ENCODE measurements around the gene TBATA.

TBATA gene

GRCh38 chr10:70740406-70741288 is 44.5 kb downstream of the TBATA start:
- no peak for DNase-seq

GRCh38 chr10:70738761-70739121 is 46.4 kb downstream of the TBATA start:
- DNase-seq: no peak

DNA sequence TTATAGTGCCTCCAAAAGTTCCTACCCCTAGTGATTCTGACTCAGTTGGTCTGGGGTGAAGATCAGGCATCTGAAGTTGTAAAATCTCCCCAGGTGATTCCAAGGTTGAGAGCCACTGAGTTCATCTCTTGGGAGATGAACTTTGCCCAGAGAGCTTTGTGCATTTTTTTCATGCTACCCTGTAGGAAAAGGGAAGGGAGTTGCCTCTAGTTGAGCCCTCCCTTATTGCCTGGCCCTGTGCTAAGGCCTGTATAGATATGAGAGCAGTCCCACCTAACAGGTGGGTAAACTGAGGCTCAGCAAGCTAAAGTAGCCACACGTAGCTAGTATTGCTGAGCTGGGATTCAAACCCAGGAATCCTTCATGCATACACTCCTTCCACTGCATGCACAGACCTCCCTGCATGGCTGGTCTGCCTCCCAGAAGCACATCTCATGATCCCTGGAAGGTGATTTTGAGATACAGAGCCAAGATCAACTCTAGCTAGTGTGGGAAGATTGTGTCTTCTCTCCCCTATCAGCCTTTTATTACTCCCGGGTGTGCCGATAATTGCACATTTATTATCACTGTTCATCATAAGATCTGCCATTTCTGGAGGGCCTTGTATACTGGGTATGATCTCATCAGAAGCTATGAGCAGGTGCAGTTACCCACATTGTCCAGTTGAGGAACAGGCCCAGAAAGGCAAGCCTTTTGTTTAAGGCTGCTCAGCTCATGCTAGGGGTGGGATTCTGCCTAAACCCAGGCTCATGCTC is 47.0 kb downstream of the TBATA start:
- no peak for DNase-seq

DNA sequence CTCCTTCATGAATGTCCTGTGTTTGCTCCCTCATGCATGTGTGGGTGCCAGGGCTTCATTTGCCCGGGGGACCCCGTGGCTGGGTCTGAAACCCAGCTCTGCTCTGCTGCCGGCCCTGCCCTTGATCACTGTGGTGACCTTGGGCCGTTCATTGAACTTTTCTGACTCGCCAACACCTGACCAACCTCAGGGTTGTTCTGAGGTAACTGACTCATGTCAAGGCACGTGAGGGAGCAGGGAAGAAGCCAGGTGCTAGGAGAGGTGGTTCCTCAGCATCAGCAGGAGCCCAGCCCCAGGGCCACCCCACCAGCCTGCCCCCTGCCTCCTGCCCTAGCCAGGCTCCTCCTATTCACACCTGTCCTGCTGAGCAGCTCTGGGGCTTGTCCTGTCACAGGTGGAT is 47.9 kb downstream of the TBATA start:
- no peak for DNase-seq

DNA sequence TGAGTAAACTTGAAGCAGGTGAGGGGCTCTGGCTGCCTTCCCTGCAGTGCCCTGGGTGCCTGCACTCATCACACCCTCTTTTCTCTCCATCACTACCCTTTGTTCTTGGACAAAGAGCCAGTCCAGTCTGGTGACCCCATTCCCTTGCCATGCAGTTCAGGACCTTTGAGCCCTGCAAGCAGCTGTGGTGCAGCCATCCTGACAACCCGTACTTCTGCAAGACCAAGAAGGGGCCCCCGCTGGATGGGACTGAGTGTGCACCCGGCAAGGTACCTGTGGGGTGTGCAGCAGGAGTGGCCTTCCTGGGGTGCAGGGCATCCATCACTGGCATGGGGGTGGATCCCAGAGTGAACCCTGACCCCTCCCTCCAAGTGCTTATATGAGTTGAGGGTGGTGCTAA is 48.7 kb downstream of the TBATA start:
- no peak for DNase-seq

DNA sequence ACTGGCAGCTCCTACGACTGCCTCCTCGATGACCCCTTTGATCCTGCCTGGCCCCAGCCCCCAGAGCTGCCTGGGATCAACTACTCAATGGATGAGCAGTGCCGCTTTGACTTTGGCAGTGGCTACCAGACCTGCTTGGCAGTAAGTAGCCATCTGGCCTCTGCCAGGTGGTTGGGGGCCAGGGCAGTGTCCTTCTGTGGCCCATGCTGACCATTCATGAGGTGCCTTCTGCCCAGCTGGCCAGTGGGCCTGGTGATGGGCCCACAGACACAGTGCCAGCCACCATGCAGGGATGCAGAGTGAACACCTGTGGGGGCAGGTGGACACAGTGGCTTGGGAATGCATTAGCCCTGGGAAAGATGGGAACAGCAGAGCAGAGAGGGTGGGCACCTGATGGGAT is 50.0 kb downstream of the TBATA start:
- DNase-seq: no peak

- DNase-seq: no peak
These were observed 52.1 kb downstream of the TBATA start for GRCh38 chr10:70733051-70733450.

DNA sequence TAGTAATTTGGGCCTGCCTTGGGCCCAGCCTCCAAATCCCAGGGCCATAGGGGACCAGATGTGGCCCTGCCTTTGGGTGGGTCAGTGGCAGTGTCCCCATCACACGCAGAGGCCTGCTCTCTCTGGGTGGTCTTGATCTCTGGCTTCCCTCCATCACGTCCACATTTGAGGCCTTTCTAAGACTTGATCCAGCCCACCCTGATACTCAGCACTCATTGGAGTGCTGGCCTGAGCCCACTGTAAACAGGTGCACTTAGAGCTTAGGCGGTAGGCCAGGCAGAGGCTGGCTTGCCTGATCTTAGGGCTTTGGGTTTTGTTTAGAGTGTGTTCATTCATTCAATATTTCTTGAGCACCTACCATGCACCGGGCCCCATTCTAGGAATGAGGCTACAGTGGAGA is 52.6 kb downstream of the TBATA start:
- no peak for DNase-seq

DNA sequence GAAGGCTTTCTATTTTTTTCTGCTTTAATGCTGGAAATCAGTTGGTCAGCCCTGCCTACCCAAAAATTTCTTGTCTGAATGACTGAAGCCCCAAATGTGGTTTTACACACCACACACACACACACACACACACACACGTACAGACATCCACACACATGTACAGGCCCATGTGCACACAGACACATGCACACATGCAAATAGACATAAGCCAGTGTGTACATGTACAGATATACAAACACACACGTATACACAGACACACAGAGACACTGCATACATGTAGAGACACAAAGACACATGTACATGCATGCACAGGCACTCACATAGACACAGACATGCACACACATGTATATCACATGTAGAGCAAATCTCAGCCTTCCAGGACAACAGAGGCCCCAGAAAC is 54.2 kb downstream of the TBATA start:
- no peak for DNase-seq

DNA sequence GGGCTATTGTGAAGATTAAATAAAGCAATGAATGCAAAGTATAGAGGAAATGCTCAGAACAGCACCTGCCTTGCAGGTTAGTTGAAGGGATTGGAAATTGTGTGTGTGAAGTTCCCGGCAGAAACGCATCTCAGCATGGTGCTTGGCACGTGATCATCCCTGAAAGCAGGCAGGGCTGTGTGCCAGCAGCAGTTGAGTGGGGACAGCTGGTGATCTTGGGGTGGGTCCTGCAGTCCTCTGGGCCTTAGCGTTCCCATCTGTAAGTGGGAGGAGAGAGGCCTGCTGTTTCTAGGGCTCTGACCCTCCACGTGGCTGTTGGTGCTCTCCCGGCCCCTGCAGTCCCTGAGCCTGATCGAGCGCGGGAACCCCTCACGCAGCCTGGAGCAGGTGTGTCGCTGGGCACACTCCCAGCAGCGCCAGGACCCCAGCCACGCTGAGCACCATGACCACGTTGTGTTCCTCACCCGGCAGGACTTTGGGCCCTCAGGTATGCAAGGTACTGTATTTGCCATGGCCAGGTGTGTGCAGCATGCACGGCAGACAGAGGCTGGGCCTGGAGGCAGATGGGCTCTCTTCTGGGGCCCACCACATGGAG is 55.3 kb downstream of the TBATA start:
- DNase-seq: no peak

DNA sequence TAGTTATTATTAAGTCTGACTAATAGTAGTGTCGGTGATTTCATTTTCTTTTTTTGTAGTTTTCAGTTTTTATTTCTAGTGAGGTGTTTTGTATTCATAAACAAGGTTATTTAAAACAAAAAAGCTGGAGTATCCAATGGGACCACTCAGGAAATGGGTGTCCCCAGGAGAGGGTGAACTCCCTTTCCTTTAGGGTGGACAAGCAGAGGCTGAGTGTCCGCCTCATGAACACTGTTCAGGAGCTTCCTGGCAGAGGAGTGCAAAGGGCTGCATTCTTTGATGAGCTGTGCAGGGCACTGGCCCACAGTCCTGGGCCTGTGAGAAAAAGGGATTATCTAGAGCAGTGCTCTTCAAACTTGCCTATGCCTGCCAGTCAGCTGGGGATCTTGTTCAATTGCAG is 56.8 kb downstream of the TBATA start:
- DNase-seq: no peak

GRCh38 chr10:70726909-70727495 is 58.2 kb downstream of the TBATA start:
- DNase-seq: no peak

DNA sequence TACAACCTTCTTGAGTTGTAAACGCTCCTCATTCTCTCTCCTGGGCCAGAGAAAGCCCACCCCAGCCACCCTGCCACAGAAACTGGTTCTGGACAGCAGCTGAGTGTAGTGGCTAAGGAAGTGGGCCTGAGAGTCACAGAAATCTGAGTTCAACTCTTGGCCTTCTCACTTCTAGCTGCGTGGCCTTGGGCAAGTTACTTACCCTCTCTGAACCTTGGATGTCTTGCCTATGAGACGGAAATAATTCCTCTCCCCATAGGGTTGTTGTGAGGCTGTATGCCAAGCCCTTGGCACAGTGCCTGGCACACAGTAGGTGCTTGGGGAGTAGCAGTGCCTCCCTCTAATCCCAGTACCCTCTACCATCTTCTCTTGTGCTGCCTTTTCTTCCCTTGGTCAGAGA is 61.4 kb downstream of the TBATA start:
- no peak for DNase-seq

- peak; percentile 19 for DNase-seq
These were observed 62.3 kb downstream of the TBATA start for GRCh38 chr10:70722820-70723424.

All from NK-92 treated with Interleukin-12 subunit alpha and Interleukin-12 subunit beta, amount 100 ng/mL, for 24 hours (cell line).